K562 (cell line): Measurements from ENCODE around the gene HOXA13. TPM values are rescaled to one million over a fixed set of nuclear protein-coding genes. Genes with fewer than 3 reads are reported as not detected.

Source experiments
- ATAC-seq: fragments of 200-7000 bp; cut with Tn5 transposase; 3 replicates; pipeline ENCODE4 v1.9.1; 2020; ENCODE audit warnings: moderate library complexity
- BruUV-seq: library from RNA; stranded (reverse); fragments of 400-500 nt; replicated peaks from 2 replicates; lab custom pipeline; 2021; lab: Mats Ljungman, UMichigan
- CTCF ChIA-PET: fragments of 300-600 bp; formaldehyde crosslinking; extraction: SDS; loops from one replicate; lab custom pipeline; 2021; ENCODE audit warnings: low intra/inter-chr PET ratio; lab: Yijun Ruan, JAX
- POLR2A ChIA-PET: fragments of 300-600, 350-650 bp; sonication (Branson Sonifier 250); formaldehyde crosslinking; extraction: SDS; loops from one replicate; lab custom pipeline; 2021; ENCODE audit warnings: antibody characterized with exemption, inconsistent platforms; lab: Yijun Ruan, JAX
- DNase-seq, 4 experiments: peaks; one replicate each; pipeline versions ENCODE4 v3.0.0 to v3.0.0-alpha.2; 2011 to 2018; ENCODE audit warnings: low spot score in 3 of 4, mixed read lengths in 3 of 4; ENCODE audit errors: extremely low read depth in 1 of 4
- FAIRE-seq: peaks from 2 replicates; lab custom pipeline; 2011; peaks lifted over from hg19 to GRCh38; lab: Jason Lieb, UNC
- H2AFZ ChIP-seq: 2 replicates; pipeline ENCODE4 v1.6.0; 2011; ENCODE audit warnings: low read depth, low read length, control low read depth, inconsistent platforms
- H3K27ac ChIP-seq: fragments of 200-600 bp; 3 replicates; pipeline ENCODE4 v1.8.0; 2011; ENCODE audit warnings: low read depth, mild to moderate bottlenecking, control low read depth, inconsistent platforms, low read length, moderate library complexity, mixed read lengths; ENCODE audit errors: extremely low read depth
- H3K27me3 ChIP-seq, 2 experiments: fragments of 300-600 bp in 1 of 2; 2 replicates in 1 of 2; 3 replicates in 1 of 2; pipeline versions ENCODE4 v1.6.0 to v1.8.0; 2011; ENCODE audit warnings: inconsistent platforms in 2 of 2, low read length in 2 of 2, mild to moderate bottlenecking in 1 of 2, mixed read lengths in 1 of 2, moderate library complexity in 1 of 2; ENCODE audit not compliant: control insufficient read depth in 2 of 2, insufficient read depth in 2 of 2
- H3K36me3 ChIP-seq: fragments of 300-600 bp; 3 replicates; pipeline ENCODE4 v1.8.0; 2011; ENCODE audit warnings: mild to moderate bottlenecking, low read length, inconsistent platforms; ENCODE audit not compliant: control insufficient read depth, insufficient read depth
- H3K4me1 ChIP-seq, 2 experiments: fragments of 200-600 bp in 1 of 2; replicated peaks in 1 of 2; 2 replicates in 1 of 2; 3 replicates in 1 of 2; pipeline versions ENCODE4 v1.5.1 to v1.8.0; 2011; ENCODE audit warnings: inconsistent platforms in 2 of 2, low read length in 2 of 2, mild to moderate bottlenecking in 1 of 2, mixed read lengths in 1 of 2, moderate library complexity in 1 of 2; ENCODE audit not compliant: control insufficient read depth in 2 of 2, insufficient read depth in 2 of 2
- H3K4me2 ChIP-seq: 2 replicates; pipeline ENCODE4 v1.6.1; 2011; ENCODE audit warnings: low read length, control low read depth, inconsistent platforms, mixed read lengths; ENCODE audit not compliant: insufficient read depth
- H3K4me3 ChIP-seq: fragments of 200-600 bp; sonication (generic), shearing (Covaris generic); 2 replicates; pipeline ENCODE4 v1.5.1; 2016; ENCODE audit warnings: control low read depth, inconsistent platforms
- H3K79me2 ChIP-seq: fragments of 200-600 bp; 3 replicates; pipeline ENCODE4 v1.8.0; 2011; ENCODE audit warnings: low read length, inconsistent platforms; ENCODE audit not compliant: control insufficient read depth, insufficient read depth
- H3K9ac ChIP-seq, 2 experiments: 2 replicates each; pipeline versions ENCODE4 v1.6.0 to v1.6.1; 2011; ENCODE audit warnings: low read depth in 2 of 2, low read length in 2 of 2, control low read depth in 1 of 2, inconsistent platforms in 1 of 2, mild to moderate bottlenecking in 1 of 2, mixed read lengths in 1 of 2; ENCODE audit not compliant: insufficient read depth in 1 of 2
- H3K9me1 ChIP-seq: one replicate; pipeline ENCODE4 v1.6.0; 2011; ENCODE audit warnings: inconsistent platforms, mild to moderate bottlenecking, low read length, moderate library complexity; ENCODE audit not compliant: control insufficient read depth, insufficient read depth
- H3K9me3 ChIP-seq: replicated peaks from 2 replicates; pipeline ENCODE4 v1.5.1; 2011; ENCODE audit warnings: low read depth, low read length, inconsistent platforms; ENCODE audit not compliant: control insufficient read depth, insufficient read depth
- H4K20me1 ChIP-seq: replicated peaks from 2 replicates; pipeline ENCODE4 v1.6.1; 2011; ENCODE audit warnings: low read length, inconsistent platforms, mixed read lengths; ENCODE audit not compliant: control insufficient read depth, insufficient read depth
- ASH1L ChIP-seq: fragments of 450-650 bp; IDR thresholded peaks from 2 replicates; pipeline ENCODE4 v1.6.1; 2018; ENCODE audit warnings: borderline replicate concordance, mild to moderate bottlenecking, low read depth; ENCODE audit not compliant: partially characterized antibody
- CREBBP ChIP-seq: IDR thresholded peaks from one replicate; pipeline ENCODE4 v1.6.1; 2012; ENCODE audit warnings: low read depth, mild to moderate bottlenecking, control low read depth, inconsistent platforms, low read length
- DIDO1 ChIP-seq: fragments of 450-650 bp; IDR thresholded peaks from 2 replicates; pipeline ENCODE4 v1.6.1; 2016; ENCODE audit warnings: low read depth, missing biosample characterization, missing genetic modification characterization
- ESRRB ChIP-seq: fragments of 250-450 bp; sonication (Bioruptor Pico); IDR thresholded peaks from 2 replicates; pipeline ENCODE4 v1.5.0; 2020; ENCODE audit warnings: mild to moderate bottlenecking, moderate library complexity, borderline replicate concordance
- FOXK2 ChIP-seq, 2 experiments: fragments of 450-650 bp; IDR thresholded peaks in 1 of 2; conservative IDR thresholded peaks in 1 of 2; 2 replicates each; pipeline ENCODE4 v1.6.1; 2016; ENCODE audit warnings: low read depth in 2 of 2, mild to moderate bottlenecking in 1 of 2
- GTF2F1 ChIP-seq: IDR thresholded peaks from 2 replicates; pipeline ENCODE4 v1.6.1; 2011; ENCODE audit warnings: low read depth, low read length, improper control_type of control experiment
- HBP1 ChIP-seq: fragments of 450-650 bp; formaldehyde crosslinking; IDR thresholded peaks from 2 replicates; pipeline ENCODE4 v1.4.0; 2022; ENCODE audit warnings: missing genetic modification characterization
- HDAC1 ChIP-seq, 2 experiments: fragments of 450-650 bp; IDR thresholded peaks; 2 replicates each; pipeline ENCODE4 v1.6.1; 2016 to 2017; ENCODE audit warnings: inconsistent platforms in 1 of 2, mild to moderate bottlenecking in 1 of 2, moderate library complexity in 1 of 2
- NFYB ChIP-seq: IDR thresholded peaks from 2 replicates; pipeline ENCODE4 v1.6.1; 2011; ENCODE audit warnings: mild to moderate bottlenecking, moderate library complexity; ENCODE audit not compliant: insufficient read length; ENCODE audit errors: extremely low read depth
- RB1 ChIP-seq: fragments of 450-650 bp; IDR thresholded peaks from 2 replicates; pipeline ENCODE4 v1.6.1; 2017; ENCODE audit warnings: low read depth, mild to moderate bottlenecking
- RBM22 ChIP-seq: fragments of 200-400 bp; formaldehyde crosslinking; IDR thresholded peaks from 2 replicates; pipeline ENCODE4 v1.6.1; 2018; ENCODE audit warnings: low read length, low read depth; ENCODE audit not compliant: poor library complexity, severe bottlenecking
- SRF ChIP-seq, 2 experiments: fragments of 250-450, 450-650 bp in 1 of 2; sonication (Bioruptor Pico) in 1 of 2; sonication (generic) in 1 of 2; formaldehyde crosslinking; IDR thresholded peaks; 2 replicates each; pipeline versions ENCODE4 v1.5.0 to v1.5.1; 2020 to 2022; ENCODE audit warnings: mild to moderate bottlenecking in 1 of 2, missing genetic modification reagents in 1 of 2
- TAL1 ChIP-seq: fragments of 450-650 bp; IDR thresholded peaks from 2 replicates; pipeline ENCODE4 v1.6.1; 2016; ENCODE audit warnings: mild to moderate bottlenecking
- TOE1 ChIP-seq, 2 experiments: fragments of 450-650 bp in 1 of 2; sonication (generic) in 1 of 2; formaldehyde crosslinking in 1 of 2; IDR thresholded peaks; 2 replicates each; pipeline versions ENCODE4 v1.7.1 to v1.8.0; 2016 to 2022; ENCODE audit warnings: borderline replicate concordance in 2 of 2, mild to moderate bottlenecking in 2 of 2, antibody characterized with exemption in 1 of 2, inconsistent platforms in 1 of 2, low read depth in 1 of 2, missing genetic modification reagents in 1 of 2, moderate library complexity in 1 of 2
- ZNF609 ChIP-seq: sonication (generic); formaldehyde crosslinking; IDR thresholded peaks from 2 replicates; pipeline ENCODE4 v1.8.1; 2023; ENCODE audit warnings: missing genetic modification reagents, mild to moderate bottlenecking, borderline replicate concordance
- ZNF778 ChIP-seq: fragments of 450-650 bp; formaldehyde crosslinking; IDR thresholded peaks from 2 replicates; pipeline ENCODE4 v1.4.0; 2020; ENCODE audit warnings: mild to moderate bottlenecking, moderate library complexity
- ZNF830 ChIP-seq: fragments of 250-450 bp; sonication (Bioruptor Pico); IDR thresholded peaks from 2 replicates; pipeline ENCODE4 v1.5.0; 2021; ENCODE audit warnings: mild to moderate bottlenecking
- WGBS: fragments of 100-300 bp; shearing (Covaris generic); methylation state at CpG from one replicate; pipeline ENCODE4 v1.1.6; 2016; ENCODE audit warnings: low coverage, mixed read lengths; ENCODE audit not compliant: insufficient coverage; ENCODE audit errors: missing lambda C conversion rate; 5-methylcytosine and 5-hydroxymethylcytosine counted together
- in situ Hi-C: fragments of 300-500 bp; cut with MboI; formaldehyde crosslinking; loops from 4 replicates; pipeline ENCODE4 v1.15.0; 2018; ENCODE audit warnings: inconsistent platforms, mixed read lengths
- intact Hi-C: fragments of 100-400 bp; cut with micrococcal nuclease; formaldehyde crosslinking; loops from 2 replicates; pipeline ENCODE4 v1.14.2; 2022
- polyA plus RNA-seq, 8 experiments: library from polyadenylated mRNA; depleted of rRNA in 4 of 8; stranded (reverse) in 5 of 8; unstranded in 3 of 8; fragments of >200 nt; fragmentation: Nextera tagmentation in 2 of 8; fragmentation: Illumina TruSeq in 1 of 8; extraction: Ambion mirVana in 2 of 8; extraction: Trizol in 1 of 8; gene quantifications; 2 replicates each; pipeline versions ENCODE4 v1.2.1 to v1.2.3, GENCODE V29; 2011 to 2014; ENCODE audit warnings: inconsistent platforms in 1 of 8, missing spikeins in 1 of 8
- total RNA-seq, 7 experiments: library from RNA; depleted of rRNA in 6 of 7; stranded (reverse); fragments of >200 nt in 6 of 7; fragmentation: Illumina TruSeq in 2 of 7; extraction: Trizol in 2 of 7; gene quantifications; 2 replicates each; pipeline versions ENCODE4 v1.2.1 to v1.2.3, GENCODE V29; 2011 to 2021; ENCODE audit warnings: low replicate concordance in 1 of 7

HOXA13 gene
- total and polyA plus RNA-seq, 9 of the 15 experiments (the other 6 are each of a cell fraction or from before 2014, with no cell fraction given), result not detected

DNA sequence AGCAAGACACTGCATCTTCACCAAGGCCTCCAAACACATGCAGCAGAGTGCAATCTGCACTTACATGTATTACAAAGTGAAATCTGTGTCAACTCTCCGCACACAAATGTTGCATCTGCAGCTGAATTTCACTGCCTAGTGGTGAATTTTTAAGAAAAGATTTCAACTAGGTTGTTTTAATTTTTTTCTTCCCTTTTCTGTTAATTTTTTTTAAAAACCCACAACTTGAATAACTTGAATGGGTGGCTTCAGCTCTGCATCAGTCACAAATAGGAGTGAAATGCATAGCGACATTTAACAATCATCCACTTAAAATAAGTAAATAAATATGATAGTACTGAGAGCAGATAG lies 5.9 kb downstream of the HOXA13 start:
- in situ Hi-C loops (no loop called here), intact Hi-C loops (no loop called here)
- WGBS, result 0% methylated on average over 2 of the region's 2 CpGs

More for the DNA sequence above, 5.9 kb downstream of the HOXA13 start:
- TF ChIP-seq HBP1, result no peak
- no peak for TF ChIP-seq RB1
- TF ChIP-seq ZNF830 (CRISPR knock-in tag), result no peak
- TF ChIP-seq TOE1 (IDR thresholded peaks at IDR 0.05; ENCODE audit: borderline replicate concordance), result no peak
- no peak for TF ChIP-seq TOE1 (CRISPR knock-in tag; IDR thresholded peaks at IDR 0.05; ENCODE audit: borderline replicate concordance, low read depth)
- TF ChIP-seq ESRRB, result no peak
- no peak for TF ChIP-seq RBM22
- TF ChIP-seq HDAC1 (IDR thresholded peaks at IDR 0.05), result no peak
- no peak for TF ChIP-seq ZNF778 (CRISPR knock-in tag)
- no peak for TF ChIP-seq SRF (CRISPR knock-in tag; IDR thresholded peaks at IDR 0.05)
- no peak for TF ChIP-seq CREBBP
- no peak for TF ChIP-seq NFYB
- no peak for TF ChIP-seq DIDO1 (tag)
- no peak for TF ChIP-seq GTF2F1
- TF ChIP-seq ASH1L, result no peak
- TF ChIP-seq TAL1, result no peak
- no peak for TF ChIP-seq FOXK2 (conservative IDR thresholded peaks at IDR 0.05 in 1 of 2, IDR thresholded peaks at IDR 0.05 in 1 of 2; ENCODE audit: low read depth in 2 of 2)
- TF ChIP-seq ZNF609, result no peak
- TF ChIP-seq, all 486 proteins: peak for 0
- H3K36me3 ChIP-seq, result no peaks in the 10 kb centered on the region
- H2AFZ ChIP-seq, result no peak overlapping the region
- H3K4me1 ChIP-seq, result peaks cover 0 to 13% of the 10 kb centered on the region in 2 experiments; a peak in 1 of 5 replicates
- no peaks in the 10 kb centered on the region for H3K79me2 ChIP-seq
- H4K20me1 ChIP-seq, result no peaks in the 10 kb centered on the region
- H3K4me2 ChIP-seq, result no peak overlapping the region
- no peak overlapping the region for H3K9ac ChIP-seq
- no peak overlapping the region for H3K27ac ChIP-seq
- POLR2A ChIA-PET, result no interaction called here
- no peak for FAIRE-seq
- H3K4me3 ChIP-seq, result no peak overlapping the region
- ATAC-seq, result no peak
- H3K9me3 ChIP-seq, result no peaks in the 10 kb centered on the region
- no TSS peak for BruUV-seq
- peaks cover 21 to 50% of the 10 kb centered on the region in 2 experiments for H3K27me3 ChIP-seq
- DNase-seq, result no peak
- CTCF ChIA-PET, result interaction anchor here (1.3 kb wide), 1 partner anchor 826 kb away, joined by 3 read pairs; no protein-coding TSS in a partner anchor
- H3K9me1 ChIP-seq, result no peaks in the 10 kb centered on the region
